GM19438 (cell line): ENCODE measurements around the gene HSD17B13.
"Not testable (repeated sequence)": the region's sequence is repeated elsewhere in the genome, so short reads cannot be mapped to it uniquely, and the experiment has no call there.

Source experiments
- ATAC-seq: cut with Tn5 transposase; IDR thresholded peaks from one replicate; pipeline ENCODE4 v1.9.1; 2021; ENCODE audit warnings: low read depth; ENCODE audit not compliant: unreplicated experiment

The HSD17B13 gene, protein sequence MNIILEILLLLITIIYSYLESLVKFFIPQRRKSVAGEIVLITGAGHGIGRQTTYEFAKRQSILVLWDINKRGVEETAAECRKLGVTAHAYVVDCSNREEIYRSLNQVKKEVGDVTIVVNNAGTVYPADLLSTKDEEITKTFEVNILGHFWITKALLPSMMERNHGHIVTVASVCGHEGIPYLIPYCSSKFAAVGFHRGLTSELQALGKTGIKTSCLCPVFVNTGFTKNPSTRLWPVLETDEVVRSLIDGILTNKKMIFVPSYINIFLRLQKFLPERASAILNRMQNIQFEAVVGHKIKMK

DNA sequence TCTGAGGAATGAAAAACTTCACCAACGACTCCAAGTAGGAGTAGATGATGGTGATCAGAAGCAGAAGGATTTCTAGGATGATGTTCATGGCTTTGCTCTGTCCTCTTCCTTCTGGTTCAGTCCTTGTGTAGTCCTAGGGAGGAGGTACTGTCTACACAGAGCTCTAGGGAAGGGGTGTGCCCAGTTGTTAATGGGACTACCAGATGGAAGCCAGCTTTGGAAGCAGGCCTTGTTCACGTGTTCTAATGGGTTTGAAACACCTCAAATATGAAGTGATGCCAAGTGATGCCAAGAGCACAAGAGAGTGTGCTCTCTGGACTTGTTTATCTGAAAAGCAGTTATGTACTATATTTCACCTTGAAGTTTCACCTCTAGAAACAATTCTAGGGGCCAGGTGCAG is at the start of gene HSD17B13:
Gene HSD17B13 (minus strand): TSS at position 129 of the 400 bp plus-strand sequence. CDS start 41 bp downstream, at position 88.
- no peak for ATAC-seq

DNA sequence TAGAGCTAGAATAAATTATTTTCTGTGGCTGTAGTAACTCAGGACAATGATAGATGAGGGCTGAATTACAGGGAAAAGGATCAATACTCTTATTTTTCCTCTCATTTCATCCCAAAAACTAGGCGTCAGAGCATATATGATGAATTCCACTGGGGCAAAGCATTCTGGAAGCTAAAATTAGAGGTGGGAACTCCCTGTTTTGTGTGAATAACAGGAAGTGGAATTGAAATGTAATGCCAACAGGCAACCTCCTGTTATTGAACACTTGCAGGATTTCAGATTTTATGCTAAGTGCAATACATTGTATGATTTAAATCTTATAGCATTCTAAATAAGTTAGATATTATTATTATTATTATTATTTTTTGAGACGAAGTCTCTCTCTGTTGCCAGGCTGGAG is 47.4 kb upstream of the HSD17B13 start:
- no peak for ATAC-seq

DNA sequence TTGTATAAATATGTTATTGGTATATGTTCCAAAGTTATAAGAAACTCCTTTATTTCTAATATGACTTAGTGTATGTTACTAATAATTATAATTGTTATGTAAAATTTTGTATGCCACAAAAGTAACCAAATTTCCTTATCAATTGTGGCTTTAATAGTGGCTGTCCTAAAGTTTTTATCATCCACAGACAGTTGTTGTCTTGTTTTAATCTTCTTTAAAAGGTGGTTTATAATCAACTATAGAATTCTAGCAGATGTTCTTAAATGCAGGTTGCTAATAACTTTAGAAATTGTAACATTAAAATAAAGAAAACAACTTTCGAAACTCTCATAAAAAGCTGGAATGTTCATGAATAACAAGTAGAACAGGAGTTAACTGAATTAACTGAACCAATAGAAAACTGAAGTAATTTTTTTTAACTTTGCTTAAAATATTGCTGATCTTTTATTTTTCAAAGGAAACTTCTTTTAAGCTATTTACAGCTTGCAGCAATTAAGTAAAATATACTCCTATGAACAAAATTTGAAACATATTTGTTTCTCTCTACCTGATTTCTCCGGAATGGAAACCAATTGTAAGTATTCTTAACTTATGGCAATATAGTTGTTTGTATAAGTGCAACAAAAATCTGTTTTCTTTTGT is 44.0 kb upstream of the HSD17B13 start:
- ATAC-seq, result no peak

DNA sequence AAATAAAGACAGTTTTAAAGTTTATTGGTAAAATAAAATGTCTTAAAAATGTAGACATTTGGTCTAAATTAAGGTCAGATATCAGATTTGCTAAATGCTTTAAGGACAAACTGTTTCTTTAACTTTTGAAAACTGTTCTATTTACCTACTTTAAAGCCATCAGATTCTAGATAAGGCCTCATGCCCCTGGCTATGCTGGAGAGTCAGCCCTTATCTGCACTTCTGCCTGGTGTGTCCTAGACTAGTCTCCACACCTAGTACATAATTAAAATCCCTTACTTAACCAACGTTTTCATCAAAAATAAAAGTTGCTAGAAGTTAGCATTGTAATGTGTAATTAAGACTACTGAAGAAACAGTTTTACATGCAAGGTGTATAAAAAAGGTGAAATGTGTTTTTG is 42.7 kb upstream of the HSD17B13 start:
- no peak for ATAC-seq

DNA sequence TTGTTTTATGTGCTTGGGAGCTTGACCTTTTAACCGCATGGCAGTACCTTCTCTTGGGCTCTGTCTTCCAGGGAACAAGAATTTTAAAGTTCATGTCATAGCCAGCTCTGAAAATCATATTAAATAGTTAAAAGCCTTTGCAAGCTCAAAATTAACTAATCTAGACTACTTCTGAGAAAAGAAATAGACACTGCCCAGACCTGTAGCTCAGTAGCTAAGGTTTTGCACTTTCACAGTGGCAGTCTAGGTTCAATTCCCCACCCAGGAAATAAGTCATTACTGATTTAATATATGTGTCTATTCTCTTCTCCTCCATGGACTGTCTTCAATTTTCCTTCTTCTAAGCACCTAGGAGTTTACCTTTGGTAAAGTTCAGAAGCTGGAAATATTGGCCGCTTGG is 40.9 kb upstream of the HSD17B13 start:
- no peak for ATAC-seq

DNA sequence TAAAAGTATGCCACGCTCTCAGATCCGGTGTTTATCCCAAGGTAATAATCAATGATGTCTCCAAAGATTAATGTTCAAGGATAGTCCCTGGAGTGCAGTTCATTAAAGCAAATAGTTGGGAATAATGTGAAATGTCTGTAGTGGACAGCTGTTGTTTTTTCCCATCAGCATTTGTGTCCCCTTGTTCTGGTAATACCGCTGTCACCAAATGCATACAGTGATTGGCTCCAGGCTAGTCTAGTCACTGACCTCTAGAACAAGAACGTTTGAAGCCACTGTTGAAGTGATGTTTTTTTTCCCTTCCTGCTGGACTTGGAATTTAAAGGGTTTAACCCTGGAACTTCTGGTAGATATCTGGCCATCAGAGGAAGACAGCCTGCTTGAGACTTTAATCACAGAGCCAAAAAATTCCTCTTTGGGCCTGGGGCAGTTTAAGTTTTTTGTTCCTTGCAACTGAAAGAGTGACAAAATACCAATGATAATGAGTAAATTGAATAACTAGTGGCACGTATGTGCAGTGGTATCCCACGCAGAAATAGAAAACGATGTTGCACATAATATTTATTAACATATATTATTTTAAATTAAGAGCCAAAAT is 37.8 kb upstream of the HSD17B13 start:
- ATAC-seq, result no peak

DNA sequence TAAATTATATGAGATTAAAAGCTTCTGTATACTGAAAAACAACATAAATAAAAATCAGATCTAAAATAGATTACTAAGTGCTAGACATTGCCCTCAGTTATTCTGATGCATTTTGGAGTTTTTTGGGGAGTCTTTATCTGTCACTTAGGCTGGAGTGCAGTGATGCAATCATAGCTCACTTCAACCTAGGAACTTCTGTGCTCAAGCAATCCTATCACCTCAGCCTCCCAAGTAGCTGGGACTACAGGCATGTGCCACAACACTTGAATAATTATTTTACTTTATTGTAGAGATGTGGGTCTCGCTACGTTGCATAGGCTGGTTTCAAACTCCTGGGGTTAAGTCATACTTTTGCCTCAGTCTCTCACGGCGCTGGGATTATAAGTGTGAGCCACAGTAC is 36.6 kb upstream of the HSD17B13 start:
- no peak for ATAC-seq

DNA sequence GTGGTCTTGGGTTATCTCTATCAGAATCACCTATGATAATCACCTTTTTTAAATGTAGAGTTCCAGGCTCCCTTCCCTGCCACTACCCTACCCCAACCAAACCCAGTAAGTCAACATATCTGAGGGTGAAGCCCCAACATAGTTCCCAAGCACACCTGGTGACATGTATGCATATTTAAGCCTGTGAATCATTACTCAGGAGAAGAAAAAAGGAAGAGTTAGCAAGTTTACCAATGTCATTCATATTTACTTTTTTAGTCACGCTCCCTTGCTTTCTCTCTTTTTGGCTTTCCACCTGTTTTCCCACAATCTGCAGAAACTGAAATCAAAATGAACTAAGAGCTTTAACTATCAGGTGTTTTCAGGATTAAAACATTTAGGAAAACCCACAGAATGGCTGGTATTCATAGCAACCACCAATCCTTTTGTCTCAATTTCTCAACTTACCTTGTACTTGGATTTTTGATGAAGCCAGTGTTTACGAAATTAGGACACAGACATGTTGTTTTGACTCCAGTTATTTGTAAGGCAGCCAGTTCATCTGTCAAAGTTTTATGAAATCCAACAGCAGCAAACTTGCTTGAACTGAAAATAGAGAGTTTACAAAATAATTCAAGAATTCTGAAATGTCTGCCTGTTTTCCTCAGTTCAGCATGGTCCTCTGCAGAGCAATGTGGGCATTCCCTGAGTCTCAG is 34.3 kb upstream of the HSD17B13 start:
- no peak for ATAC-seq

DNA sequence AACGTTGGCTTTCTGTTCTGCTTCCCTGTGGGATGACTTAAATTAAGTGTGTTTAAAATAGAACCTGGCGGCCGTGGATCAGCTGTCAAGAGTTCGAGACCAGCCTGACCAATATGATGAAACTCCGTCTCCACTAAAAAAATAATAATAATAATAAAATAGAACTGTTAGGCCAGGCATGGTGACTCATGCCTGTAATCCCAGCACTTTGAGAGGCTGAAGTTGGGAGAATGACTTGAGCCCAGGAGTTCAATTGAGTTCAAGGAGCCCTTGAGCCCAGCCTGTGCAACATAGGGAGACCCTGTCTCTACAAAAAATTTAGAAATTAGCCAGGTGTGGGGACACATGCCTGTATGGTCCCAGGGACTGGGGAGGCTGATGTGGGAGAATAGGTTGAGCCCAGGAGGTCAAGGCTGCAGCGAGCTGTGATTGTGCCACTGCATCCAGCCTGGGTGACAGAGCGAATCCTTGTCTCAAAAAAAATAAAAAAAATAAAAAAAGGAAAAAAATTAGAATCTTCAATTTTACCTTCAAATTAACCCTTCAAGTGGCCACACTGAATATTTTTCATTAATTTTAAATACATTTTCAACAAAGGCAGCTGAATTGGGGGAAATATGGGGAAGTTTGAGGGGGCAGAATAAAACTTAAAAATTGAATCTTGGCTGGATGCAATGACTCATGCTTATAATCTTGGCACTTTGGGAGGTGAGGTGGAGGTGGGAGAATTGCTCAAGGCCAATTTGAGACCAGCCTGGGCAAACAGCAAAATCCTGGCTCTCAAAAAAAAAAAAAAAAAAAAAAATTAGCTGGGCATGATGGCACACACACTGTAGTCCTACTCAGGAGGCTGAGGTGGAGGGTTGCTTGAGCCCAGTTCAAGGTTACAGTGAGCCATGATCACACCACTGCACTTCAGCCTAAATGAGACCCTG is 31.8 kb upstream of the HSD17B13 start:
- ATAC-seq, result no peak

DNA sequence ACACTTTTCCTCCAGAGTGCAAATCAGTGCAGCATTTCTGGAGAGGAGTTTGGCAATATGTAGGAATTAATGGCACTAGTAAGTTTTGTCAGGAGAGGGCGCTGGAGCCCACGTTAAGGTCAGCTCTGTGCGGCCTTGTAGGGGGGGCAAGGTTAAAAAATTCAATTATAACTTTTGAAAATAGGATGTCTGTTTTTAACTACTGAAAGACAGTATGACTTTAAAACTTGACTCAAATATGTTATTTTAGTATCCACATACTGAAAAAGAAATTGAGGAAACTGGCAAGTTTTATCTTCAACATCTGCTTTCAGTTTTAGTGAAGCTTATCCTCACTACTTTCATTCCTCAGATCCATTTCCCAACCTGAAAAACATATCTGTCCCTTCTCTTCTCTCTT is 30.9 kb upstream of the HSD17B13 start:
- peak; percentile 58 for ATAC-seq

DNA sequence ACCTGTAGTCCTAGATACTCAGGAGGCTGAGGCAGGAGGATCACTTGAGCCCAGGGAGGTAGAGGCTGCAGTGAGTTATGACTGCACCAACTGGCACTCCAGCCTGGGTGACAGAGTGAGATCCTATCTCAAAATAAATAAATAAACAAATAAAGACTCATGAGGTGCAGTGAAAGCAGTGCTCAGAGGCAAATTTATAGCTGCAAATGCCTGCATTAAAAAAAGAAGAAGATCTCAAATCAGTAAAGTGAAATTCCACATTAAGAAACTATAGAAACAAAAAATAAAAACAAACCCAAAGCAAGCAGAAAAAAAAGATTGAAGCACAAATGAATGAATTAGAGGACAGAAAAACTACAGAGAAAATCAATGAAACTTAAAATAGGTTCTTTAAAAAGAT is 22.5 kb upstream of the HSD17B13 start:
- no peak for ATAC-seq

DNA sequence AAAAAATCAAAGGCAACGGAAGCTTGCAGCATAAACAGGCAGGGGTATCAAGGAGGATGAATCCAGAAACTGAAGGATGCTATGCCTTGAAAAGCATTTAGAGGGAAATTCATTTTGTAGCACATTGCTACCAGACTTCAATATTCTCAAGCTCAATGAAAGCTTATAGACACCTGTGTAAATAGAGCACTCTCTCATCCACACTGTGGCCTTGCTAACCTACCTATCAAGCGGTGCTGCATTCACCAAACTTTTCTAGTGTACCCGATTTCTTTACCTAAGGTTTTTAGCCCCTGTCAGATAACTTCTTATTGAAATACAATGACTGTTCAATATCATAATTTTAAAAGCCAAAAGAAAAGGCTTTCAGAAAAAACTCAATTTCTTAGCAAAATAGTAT is 20.2 kb upstream of the HSD17B13 start:
- ATAC-seq, result no peak

DNA sequence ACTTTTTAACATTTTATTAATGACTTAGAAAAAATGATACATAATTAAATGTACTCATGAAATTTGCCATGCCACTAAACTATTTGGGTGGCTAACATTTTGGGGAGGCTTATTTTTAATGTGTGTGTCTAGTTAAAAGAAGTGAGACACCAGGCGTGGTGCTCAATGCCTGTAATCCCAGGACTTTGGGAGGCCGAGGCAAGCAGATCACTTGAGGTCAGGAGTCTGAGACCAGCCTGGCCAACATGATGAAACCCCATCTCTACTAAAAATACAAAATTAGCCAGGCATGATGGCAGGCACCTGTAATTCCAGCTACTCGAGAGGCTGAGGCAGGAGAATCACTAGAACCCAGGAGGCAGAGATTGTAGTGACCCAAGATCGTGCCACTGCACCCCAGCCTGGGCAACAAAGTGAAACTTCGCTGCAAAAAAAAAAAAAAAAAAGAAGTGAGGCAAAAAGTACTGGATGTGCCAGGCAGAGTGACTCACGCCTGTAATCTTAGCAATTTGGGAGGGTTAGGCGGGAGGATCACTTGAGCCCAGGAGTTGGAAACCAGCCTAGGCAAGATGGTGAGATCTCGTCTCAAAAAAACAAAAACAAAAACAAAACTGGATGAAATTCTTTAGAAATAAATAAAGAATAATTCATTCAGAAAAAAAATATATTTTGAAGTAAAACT is 19.4 kb upstream of the HSD17B13 start:
- ATAC-seq, result not testable (repeated sequence)

DNA sequence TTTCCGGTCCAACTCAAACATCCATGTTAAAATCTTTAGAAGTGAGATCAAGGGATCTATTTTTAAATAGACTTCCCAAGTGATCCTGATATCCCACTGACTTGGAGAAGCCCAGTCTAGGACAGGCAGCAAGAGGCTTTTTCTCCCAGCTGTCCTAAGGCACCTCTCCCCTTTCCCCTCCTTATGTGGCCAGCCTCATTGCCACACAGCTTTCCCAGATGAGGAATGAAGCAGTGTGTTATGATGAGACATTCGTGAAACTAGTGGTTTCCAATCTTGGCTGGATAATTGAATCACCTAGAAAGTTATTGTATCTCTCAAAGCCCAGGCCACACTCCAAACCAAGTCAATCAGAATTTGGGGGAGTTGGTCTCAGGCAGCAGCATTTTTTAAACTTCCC is 16.8 kb upstream of the HSD17B13 start:
- ATAC-seq, result no peak

DNA sequence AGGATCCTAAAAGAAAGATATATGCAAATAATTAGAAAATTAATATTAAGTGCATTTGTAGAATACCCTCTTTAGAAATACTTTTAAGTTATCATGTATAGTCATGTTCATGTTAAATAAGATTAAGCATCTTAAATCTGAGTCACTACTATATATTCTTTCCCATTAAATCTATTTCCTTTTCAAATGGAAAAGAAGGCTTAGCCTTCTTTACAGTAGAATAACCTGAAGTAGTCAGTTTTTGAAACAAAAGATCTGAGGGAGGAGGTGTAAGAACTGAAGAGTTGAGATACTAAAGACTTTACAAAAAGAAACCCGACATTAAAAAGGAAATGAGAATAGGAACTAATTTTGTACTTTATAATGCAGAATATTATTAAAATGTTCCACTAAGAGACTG is 14.7 kb upstream of the HSD17B13 start:
- no peak for ATAC-seq

DNA sequence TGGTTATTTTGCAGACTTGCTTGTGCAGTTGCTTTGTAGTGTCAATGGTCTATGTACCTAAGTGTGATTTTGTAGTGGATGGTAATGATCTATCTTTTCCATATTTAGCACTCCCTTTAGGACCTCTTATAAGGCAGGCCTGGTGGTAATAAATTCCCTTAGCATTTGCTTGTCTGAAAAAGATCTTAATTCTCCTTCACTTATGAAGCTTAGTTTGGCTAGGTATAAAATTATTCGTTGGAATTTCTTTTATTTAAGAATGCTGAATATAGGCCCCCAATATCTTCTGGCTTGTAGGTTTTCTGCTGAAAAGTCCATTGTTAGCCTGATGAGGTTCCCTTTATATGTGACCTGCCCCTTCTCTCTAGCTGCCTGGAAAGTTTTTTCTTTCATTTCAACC is 10.6 kb upstream of the HSD17B13 start:
- ATAC-seq, result no peak

DNA sequence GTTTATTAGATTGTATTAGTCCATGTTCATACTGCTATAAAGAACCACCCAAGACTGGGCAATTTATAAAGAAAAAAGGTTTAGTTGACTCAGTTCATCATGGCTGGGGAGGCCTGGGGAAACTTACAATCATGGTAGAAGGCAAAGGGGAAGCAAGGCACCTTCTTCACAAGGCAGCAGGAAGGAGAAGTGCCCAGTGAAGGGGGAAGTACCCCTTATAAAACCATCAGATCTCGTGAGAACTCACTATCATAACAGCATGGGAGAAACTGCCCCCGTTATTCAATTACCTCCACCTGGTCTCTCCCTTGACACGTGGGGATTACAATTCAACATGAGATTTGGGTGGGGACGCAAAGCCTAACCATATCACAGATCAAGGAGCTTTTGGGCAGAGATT is 8.1 kb upstream of the HSD17B13 start:
- ATAC-seq, result no peak

DNA sequence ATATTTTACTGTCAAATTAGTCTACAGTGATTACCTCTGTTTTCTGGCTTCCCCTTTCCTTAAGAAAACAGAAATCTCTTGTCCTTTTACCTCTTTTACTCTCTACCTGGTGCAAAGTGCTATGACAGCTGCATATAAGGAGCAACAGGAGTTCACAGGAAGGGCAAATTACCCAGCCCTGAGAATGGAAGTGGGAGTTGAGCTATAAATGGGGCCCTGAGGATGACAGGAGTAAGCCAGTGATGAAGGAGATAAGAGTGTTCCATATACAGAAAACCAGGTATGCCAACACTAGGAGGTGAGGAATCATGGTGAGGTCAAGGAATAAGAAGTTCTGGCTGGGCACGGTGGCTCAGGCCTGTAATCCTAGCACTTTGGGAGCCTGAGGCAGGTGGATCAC is 4.5 kb upstream of the HSD17B13 start:
- ATAC-seq, result no peak

DNA sequence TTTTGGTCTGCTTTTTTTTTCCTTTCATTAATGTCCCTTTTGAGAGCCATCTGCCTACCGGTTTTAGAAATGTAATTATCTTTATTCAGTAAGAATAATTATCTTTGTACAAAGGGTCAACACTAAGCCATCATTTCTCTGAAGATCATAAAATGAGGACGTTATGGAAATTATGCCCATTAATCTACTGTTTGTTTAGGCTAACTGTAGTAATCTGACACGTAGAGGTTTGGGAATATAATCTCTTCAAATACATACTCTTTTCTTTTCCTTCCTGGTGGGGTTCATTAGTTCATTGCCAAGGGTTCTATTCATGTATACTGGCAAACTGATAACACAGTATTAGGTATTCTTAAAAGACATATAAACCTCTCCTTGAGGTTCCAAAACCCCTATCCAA is 3.8 kb upstream of the HSD17B13 start:
- ATAC-seq, result no peak

DNA sequence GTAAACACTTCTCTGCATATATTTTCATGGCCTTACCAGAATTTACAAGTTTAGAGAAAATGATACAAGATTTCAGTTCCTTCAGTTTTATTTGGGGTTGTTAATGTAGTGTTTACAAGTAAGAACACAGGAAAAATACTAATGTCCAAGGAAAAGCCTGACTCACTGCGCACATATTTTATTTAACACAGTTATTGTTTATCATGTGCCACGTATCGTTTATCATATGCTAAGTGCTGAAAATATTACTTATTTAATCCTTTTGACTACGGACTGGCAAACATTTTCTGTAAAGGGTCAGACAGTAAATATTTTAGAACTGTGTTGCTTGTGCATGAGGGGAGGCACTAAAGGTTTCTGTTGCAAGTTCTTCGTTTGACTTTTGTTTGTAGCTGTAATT is 794 bp downstream of the HSD17B13 start:
- no peak for ATAC-seq
